ENCODE results near the gene MYCBP2. TPM values are rescaled to one million over a fixed set of nuclear protein-coding genes. Genes with fewer than 3 reads are reported as not detected.

Gene MYCBP2
- total RNA-seq, 1 donor from 2014 or later: 84.7 TPM

DNA sequence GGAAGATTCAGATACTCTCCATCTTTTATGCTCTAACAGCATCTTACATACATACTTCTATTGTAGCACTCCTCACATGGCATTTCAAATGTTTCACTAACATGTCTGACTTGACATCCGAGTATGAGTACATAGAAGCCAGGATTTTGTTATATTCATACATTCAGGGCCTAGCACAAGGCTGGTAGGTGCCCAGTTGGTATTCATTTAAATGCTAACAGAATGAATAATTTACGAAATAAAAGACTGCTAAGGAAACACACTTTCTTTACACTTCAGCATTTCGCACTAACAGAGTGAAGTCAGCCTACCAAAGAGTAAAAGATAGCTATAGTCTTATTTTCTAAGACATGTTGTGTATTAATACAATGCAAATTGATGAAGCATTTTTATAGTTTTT, 232.1 kb downstream of the MYCBP2 start:
- no peaks in the 10 kb centered on the region for H3K4me1 Mint-ChIP-seq (ENCODE audit: unreplicated experiment)
- H3K27ac Mint-ChIP-seq (ENCODE audit: unreplicated experiment): no peak overlapping the region
- H3K27me3 Mint-ChIP-seq (ENCODE audit: unreplicated experiment): no peaks in the 10 kb centered on the region
- H3K4me3 Mint-ChIP-seq (ENCODE audit: unreplicated experiment): no peak overlapping the region
- peaks cover 57% of the 10 kb centered on the region for H3K36me3 Mint-ChIP-seq (ENCODE audit: unreplicated experiment)
- H3K9me3 Mint-ChIP-seq (ENCODE audit: unreplicated experiment): no peaks in the 10 kb centered on the region
- DNase-seq (ENCODE audit: extremely low spot score, unreplicated experiment): no peak
- TF ChIP-seq, protein P1, sequence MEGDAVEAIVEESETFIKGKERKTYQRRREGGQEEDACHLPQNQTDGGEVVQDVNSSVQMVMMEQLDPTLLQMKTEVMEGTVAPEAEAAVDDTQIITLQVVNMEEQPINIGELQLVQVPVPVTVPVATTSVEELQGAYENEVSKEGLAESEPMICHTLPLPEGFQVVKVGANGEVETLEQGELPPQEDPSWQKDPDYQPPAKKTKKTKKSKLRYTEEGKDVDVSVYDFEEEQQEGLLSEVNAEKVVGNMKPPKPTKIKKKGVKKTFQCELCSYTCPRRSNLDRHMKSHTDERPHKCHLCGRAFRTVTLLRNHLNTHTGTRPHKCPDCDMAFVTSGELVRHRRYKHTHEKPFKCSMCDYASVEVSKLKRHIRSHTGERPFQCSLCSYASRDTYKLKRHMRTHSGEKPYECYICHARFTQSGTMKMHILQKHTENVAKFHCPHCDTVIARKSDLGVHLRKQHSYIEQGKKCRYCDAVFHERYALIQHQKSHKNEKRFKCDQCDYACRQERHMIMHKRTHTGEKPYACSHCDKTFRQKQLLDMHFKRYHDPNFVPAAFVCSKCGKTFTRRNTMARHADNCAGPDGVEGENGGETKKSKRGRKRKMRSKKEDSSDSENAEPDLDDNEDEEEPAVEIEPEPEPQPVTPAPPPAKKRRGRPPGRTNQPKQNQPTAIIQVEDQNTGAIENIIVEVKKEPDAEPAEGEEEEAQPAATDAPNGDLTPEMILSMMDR (IDR thresholded peaks at IDR 0.05): no peak

DNA sequence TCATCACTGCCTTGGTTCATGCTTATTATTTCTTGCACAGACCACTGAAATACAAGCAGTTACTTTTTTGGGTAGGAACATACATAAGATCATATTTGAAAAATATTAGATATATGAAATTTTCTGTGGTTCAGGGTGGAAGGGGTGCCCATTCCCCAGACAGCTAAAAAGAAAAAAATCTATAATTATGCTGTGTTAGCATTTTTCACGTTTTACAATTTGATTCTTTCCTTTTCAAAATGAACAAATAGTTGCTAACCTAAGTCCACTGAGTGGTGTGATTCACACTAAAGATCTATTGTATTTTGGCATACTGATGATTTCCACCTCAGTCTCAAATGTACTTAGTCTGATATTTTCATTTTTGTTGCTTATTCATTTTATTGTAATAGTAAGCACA, 233.2 kb downstream of the MYCBP2 start:
- TF ChIP-seq, protein P1 (IDR thresholded peaks at IDR 0.05): no peak
- no peak overlapping the region for H3K4me3 Mint-ChIP-seq (ENCODE audit: unreplicated experiment)
- H3K27me3 Mint-ChIP-seq (ENCODE audit: unreplicated experiment): no peaks in the 10 kb centered on the region
- no peaks in the 10 kb centered on the region for H3K9me3 Mint-ChIP-seq (ENCODE audit: unreplicated experiment)
- H3K36me3 Mint-ChIP-seq (ENCODE audit: unreplicated experiment): peaks cover 56% of the 10 kb centered on the region
- H3K27ac Mint-ChIP-seq (ENCODE audit: unreplicated experiment): no peak overlapping the region
- H3K4me1 Mint-ChIP-seq (ENCODE audit: unreplicated experiment): no peaks in the 10 kb centered on the region
- no peak for DNase-seq (ENCODE audit: extremely low spot score, unreplicated experiment)

DNA sequence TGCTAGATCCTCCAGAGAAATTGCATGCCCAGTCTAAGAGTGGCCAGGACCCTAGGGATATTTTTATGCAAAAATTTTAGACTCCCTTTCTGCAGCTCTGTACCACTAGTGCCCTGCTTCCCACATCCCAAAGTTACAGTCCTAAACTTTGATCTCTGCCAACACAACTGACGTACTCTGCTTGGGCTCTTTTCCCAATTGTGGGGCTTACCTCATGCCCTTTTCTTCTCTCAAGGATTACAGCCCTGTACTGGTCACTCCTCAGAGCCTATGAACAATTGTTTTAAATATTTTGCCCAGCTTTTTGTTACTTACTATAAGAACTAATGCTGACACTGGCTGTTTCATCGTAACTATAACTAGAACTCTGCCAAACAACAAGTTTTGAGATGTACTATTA, 242.1 kb downstream of the MYCBP2 start:
- TF ChIP-seq, protein P1 (IDR thresholded peaks at IDR 0.05): no peak
- Mint-ChIP-seq H3K27ac (ENCODE audit: unreplicated experiment) (no peak overlapping the region), H3K9me3 (ENCODE audit: unreplicated experiment) (peaks cover 9% of the 10 kb centered on the region), H3K27me3 (ENCODE audit: unreplicated experiment) (no peaks in the 10 kb centered on the region), H3K36me3 (ENCODE audit: unreplicated experiment) (peaks cover 65% of the 10 kb centered on the region), H3K4me3 (ENCODE audit: unreplicated experiment) (no peak overlapping the region), H3K4me1 (ENCODE audit: unreplicated experiment) (no peaks in the 10 kb centered on the region)
- DNase-seq (ENCODE audit: extremely low spot score, unreplicated experiment): no peak

GRCh38 chr13:77079902-77080413, 246.9 kb downstream of the MYCBP2 start:
- Mint-ChIP-seq H3K4me1 (ENCODE audit: unreplicated experiment) (no peaks in the 10 kb centered on the region), H3K36me3 (ENCODE audit: unreplicated experiment) (peaks cover 73% of the 10 kb centered on the region), H3K27ac (ENCODE audit: unreplicated experiment) (no peak overlapping the region), H3K27me3 (ENCODE audit: unreplicated experiment) (no peaks in the 10 kb centered on the region), H3K4me3 (ENCODE audit: unreplicated experiment) (no peak overlapping the region), H3K9me3 (ENCODE audit: unreplicated experiment) (no peaks in the 10 kb centered on the region)
- TF ChIP-seq, protein P1 (IDR thresholded peaks at IDR 0.05): no peak
- no peak for DNase-seq (ENCODE audit: extremely low spot score, unreplicated experiment)

DNA sequence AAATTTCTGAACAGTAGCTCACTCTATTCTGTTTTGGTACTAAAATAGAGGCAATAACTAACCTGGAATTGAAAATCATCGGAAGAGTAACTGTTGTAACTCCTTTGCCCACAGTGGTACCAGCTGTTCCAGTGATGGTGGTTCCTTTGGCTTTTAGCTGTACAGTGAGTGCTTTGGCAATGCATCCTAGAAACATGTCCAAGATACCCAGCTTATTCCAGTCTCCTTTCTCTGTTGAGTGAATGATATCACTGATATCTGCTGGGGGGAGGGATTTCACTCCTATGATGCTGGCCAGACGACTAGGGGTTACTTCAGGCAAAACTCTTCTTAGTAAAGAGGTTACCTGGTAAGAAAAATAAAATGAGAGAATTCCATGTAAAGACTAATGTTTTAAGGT, 259.4 kb downstream of the MYCBP2 start:
- Mint-ChIP-seq H3K9me3 (ENCODE audit: unreplicated experiment) (no peaks in the 10 kb centered on the region), H3K36me3 (ENCODE audit: unreplicated experiment) (peaks cover 56% of the 10 kb centered on the region), H3K4me1 (ENCODE audit: unreplicated experiment) (no peaks in the 10 kb centered on the region), H3K27me3 (ENCODE audit: unreplicated experiment) (no peaks in the 10 kb centered on the region), H3K27ac (ENCODE audit: unreplicated experiment) (no peak overlapping the region), H3K4me3 (ENCODE audit: unreplicated experiment) (no peak overlapping the region)
- no peak for DNase-seq (ENCODE audit: extremely low spot score, unreplicated experiment)
- TF ChIP-seq, protein P1 (IDR thresholded peaks at IDR 0.05): no peak
